LoVo (cell line): ENCODE measurements around the gene MACIR.
A peak's percentile ranks its signal among the peaks of the same experiment; 100 is the strongest.
"Not testable (repeated sequence)": the region's sequence is repeated elsewhere in the genome, so short reads cannot be mapped to it uniquely, and the experiment has no call there.

Experiments
- DNase-seq: peaks from one replicate; pipeline ENCODE4 v3.0.0-alpha.2; 2016; ENCODE audit warnings: low spot score

Gene MACIR, protein sequence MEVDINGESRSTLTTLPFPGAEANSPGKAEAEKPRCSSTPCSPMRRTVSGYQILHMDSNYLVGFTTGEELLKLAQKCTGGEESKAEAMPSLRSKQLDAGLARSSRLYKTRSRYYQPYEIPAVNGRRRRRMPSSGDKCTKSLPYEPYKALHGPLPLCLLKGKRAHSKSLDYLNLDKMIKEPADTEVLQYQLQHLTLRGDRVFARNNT

DNA sequence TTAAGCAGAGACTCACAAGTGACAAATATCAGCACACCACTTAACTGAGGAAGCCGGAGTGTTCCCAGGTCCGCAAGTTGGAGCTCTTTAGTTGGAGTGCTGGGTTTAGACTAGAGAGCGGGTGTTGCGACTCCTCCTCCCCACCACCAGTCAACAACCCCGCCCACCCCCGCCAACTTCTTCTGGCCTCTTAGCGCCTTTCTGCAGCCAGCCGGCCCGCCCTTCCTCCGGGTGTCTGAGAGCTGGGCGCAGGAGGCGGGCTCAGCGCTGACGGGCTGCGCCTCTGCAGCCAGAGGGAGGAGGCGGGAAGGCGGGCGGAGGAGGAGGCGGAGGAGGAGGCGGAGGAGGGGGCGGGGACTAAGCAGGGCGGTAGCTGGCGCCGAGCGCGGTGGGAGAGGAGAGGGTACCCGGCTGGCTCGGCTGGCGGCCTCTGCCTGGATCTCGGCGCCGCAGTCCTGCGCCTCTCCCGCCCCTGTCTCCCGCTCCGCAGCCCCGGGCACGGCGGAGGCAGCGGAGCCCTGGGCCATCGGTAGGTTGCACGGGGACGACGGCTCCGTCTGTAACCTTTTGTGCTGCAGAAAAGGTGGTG, at the start of gene MACIR:
MACIR (plus strand) TSS at position 396 of the 589 bp plus-strand sequence. CDS start 17,157 bp downstream, outside the sequence.
- peak; percentile 97 for DNase-seq

DNA sequence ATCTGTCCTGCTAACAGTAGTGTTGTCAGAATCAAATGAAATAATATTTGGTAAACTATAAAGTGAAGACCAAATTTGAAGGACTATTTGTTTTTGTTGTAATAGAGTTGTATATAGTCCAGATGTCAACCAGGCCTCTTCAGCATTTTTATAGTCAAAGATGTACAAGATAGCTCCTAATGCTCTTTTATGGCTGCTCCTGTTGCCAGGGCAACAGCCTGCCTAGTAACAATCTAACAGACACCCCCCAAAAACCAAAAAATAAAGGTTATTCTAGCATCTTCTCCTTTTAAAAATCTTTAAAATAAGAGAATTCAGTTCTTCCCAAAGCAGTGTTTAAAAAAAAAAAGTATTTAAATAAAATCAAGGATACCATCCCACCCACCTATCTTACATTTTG, 49.5 kb upstream of the MACIR start:
- DNase-seq = no peak

DNA sequence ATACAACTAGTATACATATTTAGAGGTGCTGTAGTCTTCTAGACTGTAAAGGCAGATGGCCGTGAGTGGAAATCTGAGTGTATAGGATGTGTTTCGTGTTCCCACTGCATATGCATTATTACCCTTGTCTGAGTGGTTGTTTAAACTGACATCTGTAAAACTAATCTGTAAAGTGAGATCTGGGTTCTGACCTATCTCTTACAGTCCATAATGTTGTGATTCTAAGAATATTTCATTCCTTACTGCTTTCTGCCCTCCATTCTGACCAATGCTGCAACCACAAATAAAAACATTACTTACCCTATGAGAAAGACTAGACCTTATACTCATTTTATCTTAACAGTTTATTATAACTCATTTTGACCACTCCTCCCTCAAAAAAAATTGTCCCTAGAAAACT, 47.6 kb upstream of the MACIR start:
- no peak for DNase-seq

DNA sequence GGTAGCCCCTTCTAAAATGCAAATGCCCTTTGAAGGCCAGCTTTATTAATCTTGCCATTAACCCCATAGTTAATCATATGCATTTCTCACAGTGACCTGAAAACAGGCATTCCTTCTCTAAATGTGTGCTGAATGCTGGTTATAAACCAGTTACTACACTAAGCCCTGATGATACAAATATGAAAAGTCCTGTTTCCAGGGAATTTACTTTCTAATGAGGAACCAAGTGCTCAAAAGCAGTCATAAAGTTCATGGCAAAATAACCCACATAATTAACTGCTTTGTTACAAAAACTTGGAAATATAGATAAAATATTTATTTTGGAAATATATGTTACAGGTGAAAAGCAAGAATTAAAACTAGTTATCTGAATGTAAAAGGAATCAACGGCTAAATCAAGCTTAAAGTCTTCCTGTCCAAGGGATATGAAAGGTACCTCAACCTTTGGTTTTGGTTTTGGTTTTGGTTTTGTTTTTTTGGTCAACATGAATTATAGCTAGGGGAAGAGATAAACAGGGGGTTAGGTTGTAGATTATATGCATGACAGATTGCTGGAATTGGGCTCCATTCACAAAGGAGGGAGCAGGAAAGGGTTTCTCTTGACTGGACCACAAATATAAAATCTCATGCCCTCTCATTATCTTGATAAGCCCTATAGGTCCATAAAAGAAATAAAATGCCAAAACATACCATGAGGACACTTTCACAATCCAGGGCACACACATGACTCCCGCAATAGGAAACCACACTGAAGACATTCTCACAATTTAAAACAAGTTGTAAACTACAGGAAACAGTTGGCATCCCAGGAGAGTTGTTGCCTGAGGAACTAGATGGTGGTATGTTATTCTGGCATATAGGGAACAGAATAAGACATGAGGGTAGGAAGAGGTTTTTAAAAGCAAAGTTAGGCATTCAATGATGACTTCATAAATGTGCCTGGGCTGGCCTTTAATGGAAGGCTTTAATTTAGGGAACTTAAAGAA, 46.7 kb upstream of the MACIR start:
- DNase-seq = no peak

DNA sequence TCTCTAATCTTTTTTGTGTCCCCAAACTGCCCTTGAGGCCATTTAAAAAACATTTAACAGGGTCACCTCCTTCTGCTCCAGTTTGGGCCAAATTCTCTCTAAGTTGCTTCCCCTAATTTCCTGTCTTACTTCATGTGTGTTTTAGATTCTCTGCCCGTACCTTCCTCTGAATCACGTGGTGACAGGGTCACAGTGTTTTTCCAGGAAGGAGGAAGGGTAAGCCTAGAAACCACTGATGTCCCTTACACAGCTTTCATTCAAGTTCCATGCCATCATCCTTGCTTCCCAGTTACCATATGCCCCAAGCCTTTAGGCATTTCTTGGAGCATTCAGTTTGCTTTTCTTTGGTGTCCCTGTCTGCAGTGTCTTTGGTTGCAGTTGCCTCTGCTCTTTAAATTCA, 42.4 kb upstream of the MACIR start:
- no peak for DNase-seq

DNA sequence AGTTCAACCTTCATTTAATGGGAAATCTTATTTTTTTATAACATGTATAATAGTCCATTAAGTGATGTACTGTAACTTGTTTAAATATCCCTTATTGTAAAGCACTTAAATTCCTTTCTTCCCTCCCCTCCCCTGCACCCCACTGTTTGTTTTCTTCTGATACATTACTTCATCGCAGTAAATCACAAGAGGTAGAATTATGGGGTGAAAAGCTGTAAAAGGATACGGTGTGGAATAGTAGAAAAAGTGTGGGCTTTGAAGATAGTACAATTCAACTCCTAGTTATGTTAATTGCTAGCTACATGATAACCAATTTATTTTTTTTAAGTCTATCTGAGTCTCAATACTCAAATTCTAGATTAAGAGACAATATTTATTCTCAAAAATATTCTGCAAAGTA, 41.9 kb upstream of the MACIR start:
- no peak for DNase-seq

DNA sequence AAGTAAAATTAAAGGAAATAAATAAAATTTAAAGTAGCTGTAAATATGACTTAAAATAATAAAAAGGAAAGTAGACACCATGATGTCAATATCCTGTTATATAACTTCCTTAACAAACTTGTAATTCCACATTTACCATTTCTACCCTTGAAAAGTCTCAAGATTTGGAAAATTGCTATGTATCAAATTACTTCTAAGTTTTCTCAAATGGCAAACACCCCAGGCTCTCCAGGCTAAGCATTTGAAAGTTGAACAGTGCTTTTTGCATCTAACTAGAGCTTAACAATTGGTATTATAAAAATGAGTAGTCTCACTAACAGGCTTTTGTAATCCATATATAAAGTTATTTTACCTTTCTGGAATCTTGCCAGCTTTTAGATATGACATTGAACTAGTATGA, 41.5 kb upstream of the MACIR start:
- no peak for DNase-seq

DNA sequence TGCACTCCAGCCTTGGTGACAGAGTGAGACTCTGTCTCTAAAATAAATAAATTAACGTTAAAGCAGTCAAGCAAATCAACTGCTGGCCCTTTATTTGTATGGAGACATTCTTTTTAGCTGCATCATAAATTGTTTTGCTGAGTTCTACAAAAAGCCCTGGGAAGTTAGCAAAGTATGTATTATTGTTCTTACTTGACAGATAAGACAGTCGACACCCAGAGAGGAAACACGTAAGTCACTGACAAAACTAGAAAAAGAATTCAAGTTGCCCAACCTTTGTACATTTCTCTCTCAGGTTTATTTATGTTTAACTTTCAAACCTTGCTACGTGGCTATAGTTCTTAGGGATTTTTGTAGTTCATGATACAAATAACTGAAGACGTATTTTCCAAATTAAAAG, 40.4 kb upstream of the MACIR start:
- no peak for DNase-seq

DNA sequence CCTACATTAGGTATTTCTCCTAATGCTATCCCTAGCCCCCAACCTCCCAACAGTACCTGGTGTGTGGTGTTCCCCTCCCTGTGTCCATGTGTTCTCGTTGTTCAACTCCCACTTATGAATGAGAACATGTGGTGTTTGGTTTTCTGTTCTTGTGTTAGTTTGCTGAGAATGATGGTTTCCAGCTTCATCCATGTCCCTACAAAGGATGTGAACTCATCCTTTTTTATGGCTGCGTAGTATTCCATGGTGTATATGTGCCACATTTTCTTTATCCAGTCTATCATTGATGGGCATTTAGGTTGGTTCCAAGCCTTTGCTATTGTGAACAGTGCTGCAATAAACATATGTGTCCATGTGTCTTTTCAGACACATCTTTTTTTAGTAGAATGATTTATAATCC, 39.5 kb upstream of the MACIR start:
- DNase-seq = not testable (repeated sequence)

DNA sequence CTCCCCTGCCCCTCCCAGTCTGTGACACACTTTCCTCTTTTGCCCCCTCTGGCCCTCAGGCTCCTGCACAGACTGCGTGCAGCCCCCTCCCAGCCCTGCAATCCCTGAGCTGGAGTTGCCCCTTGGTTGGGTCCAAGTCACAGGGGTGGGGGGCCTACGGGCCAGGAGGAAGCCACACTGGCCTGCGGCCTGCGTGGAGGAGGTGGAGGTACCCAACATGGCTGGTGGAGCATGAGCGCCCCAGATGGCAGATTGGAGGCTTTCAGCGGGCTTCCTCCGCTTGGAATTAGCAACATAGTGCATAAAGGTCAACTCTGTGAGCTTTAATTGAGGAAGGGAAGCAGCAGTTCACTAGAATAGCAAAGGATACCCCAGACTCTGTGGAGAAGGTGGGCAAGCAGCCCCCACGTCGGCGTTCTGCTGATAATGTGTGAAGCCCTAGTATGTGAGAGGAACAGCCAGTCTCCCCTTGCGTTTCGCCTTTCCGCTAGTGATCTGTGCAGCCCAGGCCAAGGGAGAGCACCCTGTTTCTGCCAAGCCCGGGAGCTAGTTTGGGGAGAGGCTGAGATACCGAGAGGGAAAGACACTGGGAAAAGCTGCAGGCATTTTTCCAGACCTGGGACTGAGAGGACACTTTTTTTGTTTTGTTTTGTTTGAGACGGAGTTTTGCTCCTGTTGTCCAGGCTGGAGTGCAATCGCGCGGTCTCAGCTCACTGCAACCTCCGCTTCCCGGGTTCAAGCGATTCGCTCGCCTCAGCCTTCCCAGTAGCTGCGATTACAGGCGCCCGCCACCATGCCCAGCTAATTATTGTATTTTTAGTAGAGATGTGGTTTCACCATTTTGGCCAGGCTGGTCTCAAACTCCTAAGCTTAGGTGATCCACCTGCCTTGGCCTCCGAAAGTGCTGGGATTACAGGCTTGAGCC, 35.3 kb upstream of the MACIR start:
- no peak for DNase-seq

DNA sequence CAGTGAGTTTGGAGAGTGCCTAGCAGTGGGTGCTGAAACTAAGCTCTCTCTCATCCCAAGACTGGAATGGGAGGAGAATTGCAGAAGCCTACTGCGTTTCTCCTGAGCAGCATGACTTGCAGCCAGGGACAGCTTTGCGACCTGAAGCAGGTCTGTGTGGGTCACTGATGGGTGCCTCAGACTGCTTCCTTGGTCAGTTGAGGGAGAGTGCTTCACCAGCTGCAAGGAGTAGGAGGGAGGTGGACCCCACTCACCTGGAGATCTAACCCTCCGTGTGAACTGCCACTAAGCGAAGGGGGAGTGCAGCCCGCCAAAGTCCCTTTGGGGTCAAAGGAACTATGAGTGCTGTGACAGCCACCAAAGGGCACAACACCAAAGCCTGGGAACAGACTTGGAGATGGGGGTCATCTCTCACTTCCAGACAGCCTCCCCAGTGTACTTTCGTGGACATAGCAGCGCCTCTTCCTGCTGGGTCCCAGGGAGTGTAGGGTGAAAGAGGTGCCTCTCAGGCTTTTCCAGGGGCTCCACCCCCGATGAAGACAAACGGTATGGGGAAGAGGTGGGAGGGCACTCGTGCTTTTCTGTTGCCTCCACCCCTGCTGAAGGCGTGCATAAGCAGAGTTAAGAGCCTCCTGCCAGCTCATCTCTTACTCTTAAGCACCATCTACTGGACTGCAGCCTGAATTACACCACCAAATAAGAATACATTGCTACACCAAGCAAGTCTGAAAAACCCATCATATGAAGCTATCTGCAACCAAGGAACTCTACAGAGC, 34.3 kb upstream of the MACIR start:
- peak; percentile 72 for DNase-seq

DNA sequence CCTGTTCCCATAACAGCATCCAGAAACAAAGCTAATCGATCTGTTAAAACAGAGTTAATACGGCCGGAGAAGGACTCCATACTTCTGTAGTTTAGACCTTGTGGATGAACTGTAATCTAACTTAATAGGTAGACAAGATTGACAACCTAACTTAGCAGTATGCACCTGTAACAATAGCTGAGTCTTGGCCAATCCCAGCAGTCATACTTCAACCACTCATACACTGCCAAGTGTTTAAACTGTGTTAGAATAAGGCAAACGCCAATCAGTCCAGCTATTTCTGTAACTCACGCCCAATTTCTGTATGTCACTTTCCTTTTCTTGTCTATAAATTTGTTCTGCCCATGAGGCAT, 33.7 kb upstream of the MACIR start:
- no peak for DNase-seq

DNA sequence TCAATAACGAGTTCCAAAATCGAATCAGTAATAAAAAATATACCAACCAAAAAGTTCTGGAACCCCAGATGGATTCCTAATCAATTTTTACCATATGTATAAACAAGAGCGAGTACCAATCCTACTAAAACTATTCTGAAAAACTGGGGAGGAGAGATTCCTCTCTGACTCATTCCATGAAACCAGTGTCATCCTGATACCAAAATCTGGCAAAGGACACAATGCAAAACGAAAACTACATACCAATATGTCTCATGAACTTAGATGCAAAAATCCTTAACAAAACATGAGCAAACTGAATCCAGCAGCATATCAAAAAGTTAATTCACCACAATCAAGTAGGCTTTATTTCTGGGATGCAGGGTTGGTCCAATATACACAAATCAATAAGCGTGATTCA, 30.5 kb upstream of the MACIR start:
- no peak for DNase-seq

DNA sequence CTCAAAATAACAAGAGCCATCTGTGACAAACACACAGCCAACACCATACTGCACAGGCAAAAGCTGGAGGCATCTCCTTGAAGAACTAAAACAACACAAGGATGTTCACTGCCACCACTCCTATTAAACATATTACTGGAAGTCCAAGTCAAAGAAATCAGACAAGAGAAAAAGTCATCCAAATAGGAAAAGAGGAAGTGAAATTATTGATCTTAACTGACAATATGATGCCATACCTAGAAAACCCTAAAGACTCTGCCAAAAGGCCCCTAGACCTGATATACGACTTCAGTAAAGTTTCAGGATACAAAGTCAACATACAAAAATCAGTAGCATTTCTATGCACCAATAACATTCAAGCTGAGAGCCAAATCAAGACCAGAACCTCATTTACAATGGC, 30.0 kb upstream of the MACIR start:
- DNase-seq = no peak

DNA sequence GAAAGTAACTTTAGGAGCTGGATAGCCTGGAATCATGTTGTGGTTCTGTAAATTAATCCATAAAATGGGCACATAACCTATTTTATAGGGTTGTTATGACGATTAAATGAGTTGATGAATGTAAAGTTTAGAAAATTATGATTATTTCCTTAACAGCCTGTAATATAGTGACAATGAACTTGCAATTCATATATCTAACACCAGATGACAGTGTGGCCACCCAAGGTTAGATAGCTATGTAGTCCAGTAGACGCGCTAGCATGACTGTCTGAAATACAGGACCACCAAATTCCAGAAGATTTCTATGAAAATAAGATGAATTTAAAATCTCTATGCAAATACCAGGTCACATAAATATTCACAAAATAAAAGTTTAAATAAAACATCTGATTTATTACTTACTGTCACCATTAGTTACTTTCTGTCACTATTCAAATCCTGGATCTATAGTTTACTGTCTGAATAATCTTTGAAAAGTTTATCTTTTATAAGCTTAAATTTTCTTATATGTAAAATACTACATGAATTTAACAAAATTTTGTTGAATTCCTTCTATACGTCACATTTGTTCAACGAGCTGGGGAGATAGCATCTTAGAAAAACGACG, 26.1 kb upstream of the MACIR start:
- peak; percentile 46 for DNase-seq

DNA sequence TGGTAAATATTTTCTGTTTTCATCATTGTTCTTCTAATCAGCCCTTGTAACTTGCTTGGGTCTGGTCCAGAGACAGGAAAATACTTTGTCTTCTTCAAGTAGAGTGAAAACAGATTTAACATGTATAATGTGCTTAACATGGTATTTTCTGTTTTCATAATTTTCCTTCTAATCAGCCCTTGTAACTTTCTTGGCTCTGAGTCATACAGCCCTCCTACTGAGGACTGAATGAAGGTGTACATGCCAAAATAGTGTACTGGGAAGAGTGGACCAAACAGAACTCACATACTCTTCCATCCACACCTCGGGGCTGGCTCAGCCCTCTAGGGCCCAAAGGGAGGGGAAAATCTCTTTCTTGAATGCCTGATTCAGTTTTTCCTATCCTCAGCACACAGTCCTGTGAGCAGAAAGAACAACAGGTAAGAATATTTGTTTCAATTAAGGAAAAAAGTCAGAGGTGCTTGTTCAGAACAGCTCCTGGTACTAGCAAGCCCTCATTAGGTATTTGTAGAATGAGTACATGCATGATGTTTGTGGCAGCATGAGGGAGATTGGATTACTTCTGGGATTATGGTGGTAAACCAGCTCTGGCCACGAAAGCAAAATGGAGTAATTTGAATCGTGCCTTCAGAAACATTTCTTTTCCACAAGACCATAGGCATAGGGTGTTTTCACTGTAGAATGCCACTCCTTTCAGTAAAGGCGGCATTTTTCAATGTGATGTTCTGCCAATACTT, 24.2 kb upstream of the MACIR start:
- DNase-seq = no peak

DNA sequence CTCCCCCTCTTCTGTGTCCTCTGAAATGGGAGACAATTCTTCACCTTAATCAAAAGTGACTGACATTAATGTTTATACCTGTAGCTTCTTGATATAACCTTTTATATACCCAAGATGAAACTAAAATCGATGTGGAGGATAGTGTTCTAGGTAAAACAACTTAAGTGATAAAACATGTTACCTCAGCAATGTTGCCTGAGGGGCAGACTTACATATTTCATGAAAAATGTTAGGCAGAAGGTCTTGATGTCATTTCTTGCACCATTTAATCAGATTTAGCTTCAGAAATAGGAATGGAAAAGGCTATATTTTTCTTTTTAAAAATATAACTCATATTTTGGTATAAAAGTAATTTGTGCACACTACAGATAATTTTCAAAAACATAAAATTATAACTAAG, 22.7 kb upstream of the MACIR start:
- no peak for DNase-seq

DNA sequence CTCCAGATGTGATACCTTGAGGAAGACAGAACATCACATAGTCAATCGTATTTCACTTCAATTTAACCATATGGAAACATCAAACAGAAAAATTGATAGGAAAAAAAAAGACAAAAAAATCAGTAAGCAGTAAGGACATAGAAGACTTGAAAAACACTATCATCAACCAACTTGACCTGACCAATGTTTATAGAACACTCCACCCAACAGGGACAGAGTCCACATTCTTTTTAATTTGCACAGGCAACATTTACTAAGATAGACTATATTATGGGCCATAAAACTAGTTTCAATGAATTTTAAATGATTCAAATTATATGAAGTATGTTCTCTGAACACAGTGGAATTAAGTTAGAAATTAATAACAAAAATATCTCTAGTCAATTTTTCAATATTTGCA, 20.8 kb upstream of the MACIR start:
- DNase-seq = no peak

DNA sequence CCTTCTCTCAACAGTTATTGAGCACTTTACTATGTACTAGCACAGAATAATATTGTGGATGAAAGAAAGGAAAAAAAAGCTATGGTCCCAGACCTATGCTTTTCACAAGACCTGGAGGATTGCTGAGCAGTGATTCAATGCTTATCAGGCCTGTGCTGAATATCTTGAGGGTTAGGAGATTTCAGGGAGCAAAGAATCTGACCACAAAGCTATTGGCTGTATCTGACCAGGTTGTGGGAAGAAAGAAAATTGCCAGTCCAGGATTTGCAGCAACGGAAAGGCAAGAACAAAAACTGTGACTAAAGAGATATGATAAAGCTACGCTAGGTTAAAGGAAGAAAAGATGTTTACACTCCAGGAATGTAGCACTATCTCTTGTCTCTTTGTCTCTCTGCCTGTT, 14.9 kb upstream of the MACIR start:
- DNase-seq = no peak

DNA sequence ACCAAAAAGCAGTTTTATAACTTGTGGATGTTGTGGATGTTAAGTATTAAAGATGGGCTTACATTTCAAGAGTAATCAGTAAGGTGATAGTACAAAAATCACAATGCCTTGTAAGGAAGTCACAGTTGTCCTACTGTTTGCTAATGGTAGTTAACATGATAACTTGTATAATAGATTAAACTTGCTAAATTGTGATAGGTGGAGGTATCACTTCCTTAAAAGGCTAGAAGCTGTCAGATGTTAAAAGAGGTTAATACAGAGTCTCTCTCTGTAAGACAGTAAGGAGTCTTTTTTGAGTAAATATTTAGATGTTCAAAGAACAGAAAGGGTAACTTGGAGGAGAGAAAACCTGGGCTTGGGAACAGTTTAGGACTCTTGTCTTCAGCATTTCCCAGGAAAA, 14.2 kb upstream of the MACIR start:
- DNase-seq = no peak
